ENCODE data around the gene NR4A2.

DNA sequence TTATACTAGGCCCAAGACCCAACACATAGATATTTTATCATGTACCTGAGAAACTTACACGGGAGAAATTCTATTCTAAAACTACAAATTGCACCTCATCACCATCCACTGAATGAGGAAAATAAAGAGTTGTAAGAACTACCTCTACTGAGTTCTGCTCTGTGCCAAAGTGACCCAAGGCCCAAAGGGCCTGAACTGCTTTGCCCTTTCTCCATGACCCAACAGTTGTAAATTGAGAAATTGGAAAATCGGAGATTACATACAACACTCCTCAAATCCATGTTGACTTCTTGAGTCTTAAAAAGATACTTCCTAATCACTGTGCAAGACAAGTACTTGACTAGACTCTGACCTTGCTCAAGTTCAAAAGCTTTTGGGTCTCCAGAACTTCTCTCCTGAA is 8.8 kb downstream of the NR4A2 start:
- no peak for TF ChIP-seq POLR2A (IDR thresholded peaks at IDR 0.05; ENCODE audit: borderline replicate concordance, extremely low read depth, insufficient read depth, insufficient read length)
- TF ChIP-seq CTCF (IDR thresholded peaks at IDR 0.05 in 2 of 3, conservative IDR thresholded peaks at IDR 0.05 in 1 of 3; ENCODE audit: borderline replicate concordance in 1 of 3, insufficient read depth in 1 of 3, low read depth in 2 of 3, low read length in 2 of 3) = no peak
- TF ChIP-seq EZH2 (IDR thresholded peaks at IDR 0.05) = no peak
- TF ChIP-seq JUND (IDR thresholded peaks at IDR 0.05) = no peak
